PFSK-1 (cell line): Measurements from ENCODE around the gene PPM1K.

Experiments used
- REST ChIP-seq, 2 experiments: IDR thresholded peaks; 2 replicates each; pipeline versions ENCODE4 v1.6.1 to v1.8.0; 2011 to 2012; ENCODE audit warnings: low read depth in 2 of 2, low read length in 2 of 2, control low read depth in 1 of 2, inconsistent platforms in 1 of 2, mild to moderate bottlenecking in 1 of 2, moderate library complexity in 1 of 2; ENCODE audit not compliant: insufficient read depth in 1 of 2
- SIN3A ChIP-seq: IDR thresholded peaks from 2 replicates; pipeline ENCODE4 v1.6.1; 2012; ENCODE audit warnings: mild to moderate bottlenecking, low read length, moderate library complexity, borderline replicate concordance; ENCODE audit not compliant: insufficient read depth

DNA sequence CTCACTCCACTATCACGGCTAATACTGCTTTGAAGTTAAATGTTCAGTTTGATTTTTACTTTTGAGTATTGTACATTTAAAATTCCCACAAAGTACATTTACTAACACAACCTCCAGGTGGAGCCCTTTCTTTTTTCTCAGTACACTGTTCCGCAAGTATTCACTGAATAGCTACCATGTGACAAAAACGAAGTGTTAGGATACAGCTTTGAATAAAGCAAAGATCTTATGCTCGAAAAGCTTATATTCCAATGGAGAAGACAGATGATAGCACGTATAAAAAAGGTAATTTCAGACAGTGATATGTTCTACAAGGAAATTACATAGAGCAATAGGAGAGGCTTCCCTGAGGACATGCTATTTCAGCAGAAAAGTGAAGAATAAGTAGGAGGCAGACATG lies 65.3 kb downstream of the PPM1K start:
- no peak for TF ChIP-seq SIN3A
- TF ChIP-seq REST (IDR thresholded peaks at IDR 0.05; ENCODE audit: insufficient read depth in 1 of 2, low read depth in 2 of 2, low read length in 2 of 2), result no peak
